ENCODE measurements around the gene PRXL2B. TPM values are rescaled to one million over a fixed set of nuclear protein-coding genes. Genes with fewer than 3 reads are reported as not detected.
"Not testable (repeated sequence)": the region's sequence is repeated elsewhere in the genome, so short reads cannot be mapped to it uniquely, and the experiment has no call there.

Gene PRXL2B
- total RNA-seq, 1 experiment from 2014 or later: 21.1 TPM

- no peak for DNase-seq (ENCODE audit: low read depth)
Measured at GRCh38 chr1:2611621-2612437, 25.3 kb downstream of the PRXL2B start.

- no peak for DNase-seq (ENCODE audit: low read depth)
Measured at GRCh38 chr1:2612591-2613365, 26.2 kb downstream of the PRXL2B start.

- DNase-seq (ENCODE audit: low read depth): no peak
Measured at GRCh38 chr1:2614145-2614544, 27.6 kb downstream of the PRXL2B start.

- no peak for DNase-seq (ENCODE audit: low read depth)
Measured at GRCh38 chr1:2617971-2618470, 31.4 kb downstream of the PRXL2B start.

- DNase-seq (ENCODE audit: low read depth): no peak
Measured at GRCh38 chr1:2623571-2624337, 37.2 kb downstream of the PRXL2B start.

GRCh38 chr1:2624735-2625300 lies 38.2 kb downstream of the PRXL2B start:
- peak; percentile 38 for DNase-seq (ENCODE audit: low read depth)

GRCh38 chr1:2625311-2625710 lies 38.7 kb downstream of the PRXL2B start:
- no peak for DNase-seq (ENCODE audit: low read depth)

GRCh38 chr1:2625748-2626147 lies 39.2 kb downstream of the PRXL2B start:
- DNase-seq (ENCODE audit: low read depth): not testable (repeated sequence)

- no peak for DNase-seq (ENCODE audit: low read depth)
Measured at GRCh38 chr1:2627746-2628145, 41.2 kb downstream of the PRXL2B start.

- no peak for DNase-seq (ENCODE audit: low read depth)
Measured at GRCh38 chr1:2628191-2628932, 41.8 kb downstream of the PRXL2B start.

GRCh38 chr1:2628933-2629626 lies 42.5 kb downstream of the PRXL2B start:
- no peak for DNase-seq (ENCODE audit: low read depth)

- no peak for DNase-seq (ENCODE audit: low read depth)
Measured at GRCh38 chr1:2629627-2630497, 43.3 kb downstream of the PRXL2B start.

- DNase-seq (ENCODE audit: low read depth): no peak
Measured at GRCh38 chr1:2630498-2631135, 44.0 kb downstream of the PRXL2B start.

GRCh38 chr1:2631136-2632050 lies 44.8 kb downstream of the PRXL2B start:
- no peak for DNase-seq (ENCODE audit: low read depth)

GRCh38 chr1:2632051-2632430 lies 45.5 kb downstream of the PRXL2B start:
- DNase-seq (ENCODE audit: low read depth): no peak

- DNase-seq (ENCODE audit: low read depth): no peak
Measured at GRCh38 chr1:2632561-2633361, 46.2 kb downstream of the PRXL2B start, which contains the start of gene MMEL1. Gene MMEL1 (minus strand): TSS chr1:2633016. CDS start chr1:2629484, 3,532 bp downstream.

Data from HT1080 (cell line).